ENCODE measurements around the gene RBMS2.

RBMS2 gene

GRCh38 chr12:56589783-56590182, 68.2 kb downstream of the RBMS2 start:
- DNase-seq, result no peak

DNA sequence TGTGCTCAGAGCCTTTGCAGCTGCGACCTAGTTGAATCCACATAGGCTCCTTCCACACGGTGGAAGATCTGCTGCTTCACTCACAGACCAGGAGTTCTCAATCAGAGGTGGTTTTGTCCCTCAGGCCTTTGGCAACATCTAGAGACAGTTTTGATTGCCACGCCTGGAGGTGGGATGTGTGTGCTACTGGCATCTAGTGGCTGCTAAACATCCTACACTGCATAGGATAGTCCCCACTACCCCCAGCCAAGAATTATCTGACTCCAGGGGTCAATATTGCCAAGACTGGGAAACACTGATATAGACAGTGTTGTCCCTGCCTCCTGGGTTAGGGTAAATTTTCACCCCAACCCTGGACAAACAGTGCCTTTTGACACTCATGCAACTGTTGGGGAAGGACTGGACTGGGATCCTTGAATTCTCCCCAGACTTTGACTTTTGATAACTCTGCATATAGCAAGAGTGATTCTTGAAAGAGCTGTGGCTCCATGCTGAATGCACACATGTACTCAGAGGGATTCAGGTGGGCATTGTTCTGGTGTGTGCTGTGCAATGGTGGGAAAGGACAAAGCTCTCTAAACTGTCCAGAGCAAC, 68.7 kb downstream of the RBMS2 start:
- DNase-seq, result no peak

- no peak for DNase-seq
These were observed 69.5 kb downstream of the RBMS2 start for GRCh38 chr12:56591126-56591525.

- no peak for DNase-seq
These were observed 70.3 kb downstream of the RBMS2 start for GRCh38 chr12:56591961-56592360.

GRCh38 chr12:56593909-56594621, 72.4 kb downstream of the RBMS2 start:
- peak; percentile 74 for DNase-seq

DNA sequence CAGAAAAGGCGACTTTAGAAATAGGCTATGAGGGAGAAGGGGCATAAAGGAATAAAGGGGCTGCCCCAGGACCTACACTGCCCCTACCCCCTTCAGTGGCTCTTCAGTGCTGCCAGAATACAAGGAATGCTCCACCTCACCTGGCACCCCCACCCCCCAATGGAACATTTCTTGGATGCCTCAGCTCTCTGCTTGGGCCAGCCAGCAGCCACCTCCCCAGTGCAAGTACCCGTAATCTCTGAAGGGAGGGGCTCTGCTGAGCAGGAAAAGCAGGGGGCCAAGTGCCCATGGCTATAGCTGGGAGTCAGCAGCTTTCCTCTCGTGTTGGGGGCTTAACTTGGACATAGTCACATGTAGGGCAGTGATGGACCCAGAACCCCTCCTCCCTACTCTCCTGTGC, 75.2 kb downstream of the RBMS2 start:
- no peak for DNase-seq

DNA sequence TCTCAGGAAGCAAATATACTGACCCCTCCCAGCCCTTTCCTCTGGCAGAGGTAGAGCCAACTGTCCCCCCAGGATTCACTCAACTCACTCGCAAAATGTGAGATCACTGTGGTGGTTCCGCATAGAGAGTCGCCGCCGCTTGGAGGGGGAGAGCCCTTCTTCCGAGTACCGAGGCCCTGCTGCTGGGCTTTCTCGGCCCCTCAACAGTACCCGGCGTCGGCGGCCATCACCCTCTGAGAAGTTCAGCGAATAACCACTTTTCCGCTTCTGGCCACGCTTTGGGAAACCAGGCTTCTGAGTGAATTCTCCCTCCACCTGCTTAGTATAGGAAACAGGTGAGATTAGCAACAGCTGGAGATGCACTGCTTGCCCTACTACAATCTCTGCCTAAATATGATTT, 77.4 kb downstream of the RBMS2 start:
- no peak for DNase-seq

DNA sequence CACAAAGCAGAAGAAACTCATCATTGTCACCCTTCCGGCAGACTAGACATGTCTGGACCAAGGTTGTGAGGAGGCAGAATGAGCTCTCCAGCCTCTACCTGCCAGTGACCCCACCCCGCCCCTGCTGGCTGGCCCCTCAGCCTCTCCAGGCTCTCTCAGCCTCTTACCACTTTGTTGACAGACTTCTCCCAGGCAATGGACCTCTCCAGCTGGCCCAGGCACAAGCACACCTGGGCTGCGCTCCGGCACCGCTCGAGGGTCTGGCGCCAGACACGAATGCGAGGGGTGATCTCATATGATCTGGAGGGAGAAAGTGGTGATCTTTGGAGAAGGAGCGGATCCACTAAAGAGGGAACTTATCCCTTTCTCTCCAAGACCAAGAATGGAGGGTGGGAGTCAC, 78.2 kb downstream of the RBMS2 start:
- DNase-seq, result no peak

- no peak for DNase-seq
These were observed 79.1 kb downstream of the RBMS2 start for GRCh38 chr12:56600753-56601152.

- DNase-seq, result no peak
These were observed 79.9 kb downstream of the RBMS2 start for GRCh38 chr12:56601503-56601902.

GRCh38 chr12:56602239-56602638, 80.6 kb downstream of the RBMS2 start:
- DNase-seq, result no peak

DNA sequence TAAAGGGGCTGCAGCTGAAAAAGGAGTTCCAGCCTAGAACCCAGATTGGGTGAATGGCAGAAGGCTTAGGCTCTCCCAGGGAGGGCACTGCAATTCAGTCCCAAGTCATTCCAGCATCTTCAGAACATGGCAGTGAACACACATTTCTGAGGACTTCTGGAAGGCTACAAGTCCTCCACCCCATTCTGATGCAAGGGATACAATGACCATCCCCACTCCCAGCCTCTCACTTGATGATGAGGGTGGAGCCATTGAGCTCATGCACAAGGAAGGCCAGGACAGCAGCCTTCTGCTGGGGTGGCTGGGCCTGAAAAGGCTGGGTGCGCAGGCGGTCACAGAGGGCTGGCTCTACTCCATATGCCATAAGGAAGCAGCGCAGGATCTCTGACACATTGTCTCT, 82.7 kb downstream of the RBMS2 start:
- no peak for DNase-seq

DNA sequence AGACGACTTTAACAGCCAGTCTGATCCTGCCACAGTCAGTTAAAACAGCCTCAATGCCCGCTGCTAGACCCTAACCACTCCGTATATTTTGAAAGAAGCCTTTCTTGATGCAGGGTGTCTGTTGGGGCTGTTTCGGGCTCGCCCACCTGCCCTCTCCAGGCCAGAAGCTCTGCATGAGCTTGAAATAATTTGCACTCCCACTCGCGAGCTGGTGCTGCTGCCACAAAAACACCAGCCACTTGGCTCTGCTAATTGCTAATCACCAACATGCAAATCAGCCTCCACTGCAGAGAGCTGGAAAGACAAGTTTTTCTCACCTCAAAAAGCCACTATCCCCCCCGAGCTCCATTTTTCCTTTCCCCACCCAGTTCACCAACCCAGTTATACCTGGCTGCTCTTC, 93.0 kb downstream of the RBMS2 start:
- no peak for DNase-seq

- DNase-seq, result no peak
These were observed 94.6 kb downstream of the RBMS2 start for GRCh38 chr12:56616244-56616643.

GRCh38 chr12:56616925-56617324, 95.3 kb downstream of the RBMS2 start:
- no peak for DNase-seq

- DNase-seq, result no peak
These were observed 100.9 kb downstream of the RBMS2 start for GRCh38 chr12:56622535-56622934.

DNA sequence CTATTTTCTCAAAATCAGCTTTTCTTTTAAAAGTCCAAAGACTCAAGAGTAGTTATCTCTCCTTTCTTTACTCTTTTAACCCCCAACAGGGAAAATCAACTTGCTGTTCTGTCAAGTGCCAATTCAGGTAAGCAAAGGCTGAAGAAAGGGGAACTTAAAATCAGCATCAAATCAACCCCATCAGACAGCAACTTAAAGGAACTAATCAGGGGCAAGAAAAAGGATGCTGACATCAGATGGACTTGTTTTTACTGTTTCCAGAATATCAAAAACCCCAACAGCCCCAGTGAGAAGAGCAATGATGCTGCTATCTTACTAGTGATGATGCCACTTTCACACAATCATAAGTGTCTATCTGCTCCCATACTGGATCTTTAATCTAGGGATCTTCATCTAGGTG, 105.1 kb downstream of the RBMS2 start:
- no peak for DNase-seq

DNA sequence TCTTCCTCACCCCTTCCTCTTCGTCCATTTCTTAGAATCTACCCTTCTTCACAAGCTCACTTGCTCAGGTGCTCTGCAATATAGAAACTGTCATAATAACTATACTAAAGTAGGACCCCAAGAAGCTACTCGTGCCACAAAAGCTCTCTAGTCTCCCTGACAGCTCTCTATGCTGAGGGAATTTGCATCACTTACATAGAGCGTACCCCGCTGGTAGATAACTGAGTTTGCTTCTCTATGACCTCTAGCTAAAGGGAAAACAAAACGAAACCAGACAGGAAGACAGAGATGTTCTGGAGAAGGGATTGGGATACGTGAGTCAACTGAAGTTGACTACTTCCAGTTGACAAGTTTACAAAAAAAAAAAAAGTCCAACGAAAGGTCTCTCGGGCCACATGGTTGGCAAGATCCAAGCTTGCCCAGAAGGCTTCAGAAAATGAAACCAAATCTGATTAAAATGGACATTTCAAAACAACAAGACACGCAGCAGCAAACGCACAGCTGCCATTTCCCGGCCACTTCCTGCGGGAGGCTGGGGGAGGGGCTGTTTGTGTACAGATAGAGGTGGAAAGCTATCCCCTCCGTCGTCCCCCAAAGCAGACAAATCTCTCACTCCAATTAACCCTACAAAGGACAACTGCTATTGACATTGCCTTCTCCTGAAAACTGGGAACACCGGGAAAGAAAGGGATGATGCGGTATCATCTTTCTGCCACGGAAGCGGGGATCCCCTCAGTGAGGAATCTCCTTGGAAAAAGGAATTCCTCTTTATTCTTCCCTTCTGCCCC, 107.2 kb downstream of the RBMS2 start:
- DNase-seq, result peak; percentile 78

DNA sequence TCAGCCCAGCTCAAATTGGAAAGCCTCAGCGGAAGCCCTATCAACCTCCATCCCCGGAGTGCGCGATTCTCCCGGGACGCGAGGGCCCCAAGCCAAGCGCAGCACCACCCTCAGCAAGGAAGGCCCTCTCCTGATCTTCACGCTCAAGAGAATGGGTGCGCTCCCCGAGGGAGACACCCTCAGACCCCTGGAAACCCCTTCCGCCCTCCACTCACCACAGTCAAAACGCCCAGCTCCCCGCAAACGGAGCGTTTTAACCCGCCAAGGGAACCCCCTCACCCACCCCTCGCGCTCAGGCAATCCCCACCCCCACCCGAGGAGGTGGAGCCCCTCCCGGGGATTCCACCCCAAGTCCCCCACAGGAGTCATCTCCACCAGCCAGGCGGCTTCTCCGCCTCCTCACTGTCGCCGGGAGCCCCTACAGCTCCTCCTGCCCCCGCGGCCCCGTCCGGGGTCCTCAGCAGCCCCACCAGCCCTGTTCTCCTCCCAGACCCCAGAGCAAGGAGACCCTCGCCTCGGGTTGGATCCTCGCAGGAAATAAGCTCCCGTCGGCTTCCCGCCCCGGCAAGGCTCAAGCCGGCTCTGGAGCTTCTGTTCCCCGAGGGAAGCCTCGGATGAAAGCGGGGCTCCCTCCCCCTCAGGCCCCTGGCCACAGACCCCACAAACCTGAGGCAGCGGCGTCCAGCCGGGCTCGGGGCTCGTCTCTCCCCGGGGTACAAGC, 108.0 kb downstream of the RBMS2 start:
- DNase-seq, result peak; percentile 72

- DNase-seq, result peak; percentile 91
These were observed 108.6 kb downstream of the RBMS2 start, which contains the start of gene BAZ2A for GRCh38 chr12:56630180-56630632. TSS of gene BAZ2A (minus strand) at chr12:56630326. CDS start at chr12:56617530, 12,796 bp downstream.

DNA sequence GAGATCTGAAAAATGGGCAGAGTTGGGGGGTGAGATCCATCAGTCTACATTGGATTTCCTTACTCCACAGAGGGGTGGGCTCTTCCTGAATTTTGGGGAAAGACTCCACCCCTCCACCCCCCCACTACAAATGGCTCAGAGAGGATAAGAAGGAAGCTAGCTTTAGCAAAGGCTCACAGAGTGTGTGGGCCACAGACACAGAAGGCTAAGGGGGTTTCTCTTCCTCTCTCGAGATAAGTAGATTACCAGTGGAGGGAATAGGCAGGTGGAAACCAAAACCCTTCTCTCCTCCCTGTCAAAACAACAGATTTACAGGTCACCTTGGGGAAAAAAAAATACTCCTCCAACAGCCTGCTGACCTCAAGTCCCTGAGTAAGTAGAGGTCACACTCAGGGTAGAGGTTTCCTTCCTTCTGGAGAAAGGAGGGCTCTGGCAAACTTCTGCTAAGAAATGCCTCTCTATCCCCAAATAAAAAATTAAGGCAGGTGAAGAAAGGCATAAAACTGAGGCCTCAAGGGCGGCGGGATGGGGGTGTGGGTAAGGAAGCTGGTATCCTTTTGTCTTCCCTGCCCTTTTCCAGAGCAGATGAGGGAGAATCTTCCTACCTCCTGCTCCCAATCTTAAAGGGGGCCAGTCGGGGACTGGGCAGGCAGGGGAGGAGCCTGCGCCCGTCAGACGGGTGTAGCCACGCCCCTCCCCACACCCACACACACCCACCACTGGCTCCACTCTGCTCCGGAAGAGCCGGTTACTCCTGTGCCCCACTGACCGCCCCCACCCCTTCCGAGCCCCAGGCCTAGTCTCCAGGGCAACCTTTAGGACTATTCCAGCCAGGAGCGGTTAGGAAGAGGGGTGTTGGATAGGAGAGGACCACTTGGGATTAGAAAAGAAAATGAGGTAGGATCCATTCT, 110.4 kb downstream of the RBMS2 start:
- peak; percentile 76 for DNase-seq
